Osteoblast (primary cell): ENCODE results near the gene CREB1. TPM values are rescaled to one million over a fixed set of nuclear protein-coding genes. Genes with fewer than 3 reads are reported as not detected.

Experiments
- DNase-seq: peaks from one replicate; pipeline ENCODE4 v3.0.0; 2011; ENCODE audit warnings: low spot score, mixed read lengths; ENCODE audit not compliant: insufficient read length; ENCODE audit errors: missing footprints
- H2AFZ ChIP-seq: 2 replicates; pipeline ENCODE4 v1.6.0; 2011; ENCODE audit warnings: mild to moderate bottlenecking, low read length
- H3K27ac ChIP-seq: 2 replicates; pipeline ENCODE4 v1.5.1; 2011; ENCODE audit warnings: mild to moderate bottlenecking, low read depth, low read length, moderate library complexity
- H3K27me3 ChIP-seq: 2 replicates; pipeline ENCODE4 v1.6.0; 2012; ENCODE audit warnings: mild to moderate bottlenecking, control low read depth, inconsistent platforms, low read length, moderate library complexity; ENCODE audit not compliant: insufficient read depth
- H3K36me3 ChIP-seq: 2 replicates; pipeline ENCODE4 v1.5.1; 2011; ENCODE audit warnings: mild to moderate bottlenecking, low read length, control low read depth, moderate library complexity; ENCODE audit not compliant: insufficient read depth
- H3K4me1 ChIP-seq: 2 replicates; pipeline ENCODE4 v1.5.1; 2011; ENCODE audit warnings: mild to moderate bottlenecking, low read length, control low read depth, moderate library complexity; ENCODE audit not compliant: insufficient read depth
- H3K4me2 ChIP-seq: 2 replicates; pipeline ENCODE4 v1.6.0; 2011; ENCODE audit warnings: mild to moderate bottlenecking, low read length; ENCODE audit not compliant: insufficient read depth
- H3K4me3 ChIP-seq: fragments of 200-600 bp; sonication (generic); 3 replicates; pipeline ENCODE4 v1.5.1; 2012; ENCODE audit warnings: mild to moderate bottlenecking, low read length, inconsistent platforms; ENCODE audit not compliant: insufficient read depth
- H3K79me2 ChIP-seq: 2 replicates; pipeline ENCODE4 v1.6.0; 2012; ENCODE audit warnings: mild to moderate bottlenecking, low read length, control low read depth, inconsistent platforms; ENCODE audit not compliant: insufficient read depth
- H3K9me3 ChIP-seq: 2 replicates; pipeline ENCODE4 v1.5.1; 2011; ENCODE audit warnings: low read depth, low read length, control low read depth
- H4K20me1 ChIP-seq: 2 replicates; pipeline ENCODE4 v1.6.0; 2012; ENCODE audit warnings: mild to moderate bottlenecking, low read length, control low read depth; ENCODE audit not compliant: insufficient read depth
- CTCF ChIP-seq: IDR thresholded peaks from 2 replicates; pipeline ENCODE4 v1.5.1; 2011; ENCODE audit warnings: mild to moderate bottlenecking, low read depth, low read length, moderate library complexity; ENCODE audit errors: extremely low read depth
- total RNA-seq: library from RNA; depleted of rRNA; stranded (reverse); fragments of >200 nt; gene quantifications from 2 replicates; pipeline ENCODE4 v1.2.3, GENCODE V29; 2012

The CREB1 gene
- total RNA-seq, 1 donor: 38.4 TPM

DNA sequence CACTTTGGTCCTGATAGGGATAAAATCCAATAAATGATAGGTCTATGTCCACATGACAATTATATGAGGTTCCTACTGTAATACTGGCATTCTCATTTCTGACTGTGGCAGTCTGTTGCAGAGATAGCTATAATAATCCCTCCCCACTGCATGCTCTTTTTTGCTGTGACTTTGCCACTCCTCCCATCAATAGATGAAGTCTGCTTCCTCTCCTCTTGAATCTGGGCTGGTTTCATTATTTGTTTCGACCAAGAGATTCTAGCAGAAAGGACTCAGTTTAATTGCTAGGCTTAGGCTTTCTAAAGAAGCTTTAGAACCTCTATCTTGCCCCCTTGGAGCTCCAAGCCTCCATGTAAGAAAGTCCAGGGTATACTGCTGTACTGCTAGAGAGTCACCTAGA, 23.3 kb upstream of the CREB1 start:
- Histone ChIP-seq H3K27me3 (no peaks in the 10 kb centered on the region), H4K20me1 (no peaks in the 10 kb centered on the region), H3K9me3 (no peaks in the 10 kb centered on the region), H3K4me1 (peaks cover 43% of the 10 kb centered on the region), H3K79me2 (no peaks in the 10 kb centered on the region), H2AFZ (peak overlapping the region; percentile 57), H3K36me3 (no peaks in the 10 kb centered on the region), H3K4me2 (no peak overlapping the region), H3K27ac (peak overlapping the region; percentile 89), H3K4me3 (no peak overlapping the region)
- TF ChIP-seq CTCF: no peak
- DNase-seq: no peak

DNA sequence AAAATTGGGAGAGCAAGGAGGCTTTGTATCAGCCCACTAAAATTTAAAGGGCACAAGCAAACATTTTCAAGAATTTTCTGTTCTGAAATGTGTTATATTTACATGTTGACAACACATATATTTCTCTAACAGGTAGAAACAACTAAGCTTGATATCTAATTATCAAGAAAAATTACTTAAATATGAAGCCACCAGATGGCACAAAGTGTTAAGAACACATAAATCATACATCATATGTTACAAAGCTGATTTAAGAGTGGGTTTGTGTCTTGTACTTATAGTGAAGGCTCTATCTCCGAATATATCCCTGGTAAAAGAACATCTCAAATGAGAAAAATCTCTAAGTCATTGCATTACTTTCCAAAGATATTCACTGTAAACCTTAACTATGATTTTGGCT, 19.6 kb upstream of the CREB1 start:
- Histone ChIP-seq H3K27me3 (no peaks in the 10 kb centered on the region), H3K9me3 (no peaks in the 10 kb centered on the region), H3K36me3 (no peaks in the 10 kb centered on the region), H3K4me2 (no peak overlapping the region), H4K20me1 (no peaks in the 10 kb centered on the region), H3K4me1 (peaks cover 51% of the 10 kb centered on the region), H3K79me2 (no peaks in the 10 kb centered on the region), H3K27ac (no peak overlapping the region), H3K4me3 (no peak overlapping the region), H2AFZ (no peak overlapping the region)
- no peak for TF ChIP-seq CTCF
- DNase-seq: no peak

- H4K20me1 ChIP-seq: no peaks in the 10 kb centered on the region
- no peak overlapping the region for H3K4me3 ChIP-seq
- H2AFZ ChIP-seq: no peak overlapping the region
- no peaks in the 10 kb centered on the region for H3K36me3 ChIP-seq
- H3K4me2 ChIP-seq: no peak overlapping the region
- H3K4me1 ChIP-seq: peaks cover 49% of the 10 kb centered on the region
- peak overlapping the region; percentile 94 for H3K27ac ChIP-seq
- H3K79me2 ChIP-seq: no peaks in the 10 kb centered on the region
- DNase-seq: no peak
- TF ChIP-seq CTCF: no peak
- H3K9me3 ChIP-seq: no peaks in the 10 kb centered on the region
- no peaks in the 10 kb centered on the region for H3K27me3 ChIP-seq
Measured at GRCh38 chr2:207511851-207512250, 17.9 kb upstream of the CREB1 start.

- peaks cover 48% of the 10 kb centered on the region for H3K4me1 ChIP-seq
- H3K27me3 ChIP-seq: no peaks in the 10 kb centered on the region
- DNase-seq: no peak
- peak overlapping the region; percentile 2 for H2AFZ ChIP-seq
- H3K79me2 ChIP-seq: no peaks in the 10 kb centered on the region
- no peak for TF ChIP-seq CTCF
- H3K27ac ChIP-seq: peak overlapping the region; percentile 94
- no peak overlapping the region for H3K4me3 ChIP-seq
- H4K20me1 ChIP-seq: no peaks in the 10 kb centered on the region
- H3K36me3 ChIP-seq: no peaks in the 10 kb centered on the region
- H3K9me3 ChIP-seq: no peaks in the 10 kb centered on the region
- H3K4me2 ChIP-seq: no peak overlapping the region
Measured at GRCh38 chr2:207512356-207512755, 17.4 kb upstream of the CREB1 start.
